Measurements from ENCODE around the gene GABRG3.

- TF ChIP-seq, protein P1, sequence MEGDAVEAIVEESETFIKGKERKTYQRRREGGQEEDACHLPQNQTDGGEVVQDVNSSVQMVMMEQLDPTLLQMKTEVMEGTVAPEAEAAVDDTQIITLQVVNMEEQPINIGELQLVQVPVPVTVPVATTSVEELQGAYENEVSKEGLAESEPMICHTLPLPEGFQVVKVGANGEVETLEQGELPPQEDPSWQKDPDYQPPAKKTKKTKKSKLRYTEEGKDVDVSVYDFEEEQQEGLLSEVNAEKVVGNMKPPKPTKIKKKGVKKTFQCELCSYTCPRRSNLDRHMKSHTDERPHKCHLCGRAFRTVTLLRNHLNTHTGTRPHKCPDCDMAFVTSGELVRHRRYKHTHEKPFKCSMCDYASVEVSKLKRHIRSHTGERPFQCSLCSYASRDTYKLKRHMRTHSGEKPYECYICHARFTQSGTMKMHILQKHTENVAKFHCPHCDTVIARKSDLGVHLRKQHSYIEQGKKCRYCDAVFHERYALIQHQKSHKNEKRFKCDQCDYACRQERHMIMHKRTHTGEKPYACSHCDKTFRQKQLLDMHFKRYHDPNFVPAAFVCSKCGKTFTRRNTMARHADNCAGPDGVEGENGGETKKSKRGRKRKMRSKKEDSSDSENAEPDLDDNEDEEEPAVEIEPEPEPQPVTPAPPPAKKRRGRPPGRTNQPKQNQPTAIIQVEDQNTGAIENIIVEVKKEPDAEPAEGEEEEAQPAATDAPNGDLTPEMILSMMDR (IDR thresholded peaks at IDR 0.05) = no peak
- no peak for TF ChIP-seq POLR2A (IDR thresholded peaks at IDR 0.05)
Observed at GRCh38 chr15:27183201-27183600, 212.2 kb downstream of the GABRG3 start.

All from adrenal gland (tissue), 5 donors.